GM21529 (cell line): Measurements from ENCODE around the gene ANGPTL8.
A peak's percentile ranks its signal among the peaks of the same experiment; 100 is the strongest.

Source experiments
- ATAC-seq: cut with Tn5 transposase; IDR thresholded peaks from one replicate; pipeline ENCODE4 v1.9.1; 2021; ENCODE audit not compliant: unreplicated experiment

Gene ANGPTL8

DNA sequence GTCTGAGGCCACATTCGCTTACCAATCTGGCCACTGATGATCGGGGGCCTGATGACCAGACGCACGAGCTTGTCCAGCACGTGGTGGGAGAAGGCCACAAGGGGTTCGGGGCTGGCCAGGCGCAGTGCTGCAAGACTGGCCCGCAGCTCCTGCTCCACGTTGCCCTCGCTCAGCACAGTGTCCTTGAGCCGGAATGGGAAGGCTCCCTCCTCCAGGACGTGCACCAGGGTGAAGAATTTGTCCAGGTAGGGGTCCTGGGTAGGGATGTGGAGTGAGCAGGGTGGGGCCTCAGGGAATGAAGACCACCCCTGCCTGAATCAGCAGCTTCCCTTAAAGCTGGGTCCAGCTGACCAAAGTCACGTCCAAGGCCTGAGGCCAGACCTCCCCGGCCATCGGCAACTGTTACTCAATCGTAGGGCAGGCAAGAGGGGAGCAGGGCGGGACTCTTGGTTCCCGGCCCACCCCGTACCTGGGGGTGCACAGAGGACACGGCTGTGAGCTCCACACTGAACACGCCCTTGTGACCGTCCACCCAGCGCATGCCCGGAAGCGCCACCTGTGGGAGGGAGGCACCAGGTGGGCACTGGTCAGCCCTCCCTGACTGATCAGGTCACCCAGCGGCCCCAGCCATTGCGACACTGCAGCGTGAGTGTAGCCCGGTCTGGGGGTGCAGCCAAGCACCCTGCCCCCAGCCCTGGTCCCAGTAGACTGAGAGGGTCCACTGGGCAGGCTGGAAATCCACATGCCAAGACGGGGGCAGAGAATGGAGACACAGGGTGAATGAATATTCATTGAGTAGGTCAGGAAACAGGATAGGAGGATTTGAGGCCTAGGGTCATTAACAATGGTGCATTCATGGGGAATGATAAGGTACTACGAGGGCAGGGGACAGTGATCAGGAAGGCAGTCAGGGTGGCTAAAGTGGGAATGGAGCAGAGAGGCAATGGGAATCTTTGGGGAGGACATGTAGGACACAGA lies 2.8 kb upstream of the ANGPTL8 start:
- ATAC-seq, result no peak

DNA sequence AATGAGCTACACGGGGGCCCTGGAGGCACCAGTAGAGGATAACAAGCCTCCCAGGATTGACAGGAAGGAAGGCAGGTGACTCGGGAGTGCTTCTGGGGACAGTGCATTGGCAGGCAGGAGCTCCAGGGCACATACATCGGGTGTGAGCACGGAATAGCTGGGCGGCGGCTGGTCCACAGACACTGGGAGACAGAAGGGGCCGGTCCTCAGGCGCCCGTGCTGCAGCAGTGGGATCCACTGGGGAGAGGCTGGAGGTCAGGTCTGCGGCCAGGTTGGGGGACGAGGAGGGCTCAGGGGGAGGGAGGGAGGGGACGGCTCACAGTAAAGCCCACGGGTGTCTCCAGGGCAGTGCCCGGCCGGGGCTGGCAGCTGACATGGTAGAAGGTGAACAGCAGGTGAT lies 2.1 kb upstream of the ANGPTL8 start:
- no peak for ATAC-seq

DNA sequence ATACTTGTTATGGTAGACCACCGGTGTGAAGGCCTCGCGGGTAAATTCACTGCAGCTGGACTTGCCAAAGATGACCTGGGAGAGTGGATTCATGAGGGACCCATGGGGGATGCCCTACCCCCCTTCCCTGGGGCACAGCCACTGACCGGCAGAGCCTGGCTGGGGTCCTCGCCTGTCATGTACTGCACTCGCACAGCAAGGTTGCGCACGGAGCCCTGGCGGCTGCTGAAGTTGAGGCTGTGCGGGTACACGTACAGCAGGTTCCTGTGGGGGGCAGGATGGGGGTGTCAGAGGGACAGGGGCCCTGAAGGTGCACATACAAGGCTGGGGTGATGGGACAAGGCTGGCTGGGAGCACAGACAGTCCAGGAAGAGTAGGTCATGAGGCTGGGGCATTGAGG lies 1.4 kb upstream of the ANGPTL8 start:
- ATAC-seq, result no peak

DNA sequence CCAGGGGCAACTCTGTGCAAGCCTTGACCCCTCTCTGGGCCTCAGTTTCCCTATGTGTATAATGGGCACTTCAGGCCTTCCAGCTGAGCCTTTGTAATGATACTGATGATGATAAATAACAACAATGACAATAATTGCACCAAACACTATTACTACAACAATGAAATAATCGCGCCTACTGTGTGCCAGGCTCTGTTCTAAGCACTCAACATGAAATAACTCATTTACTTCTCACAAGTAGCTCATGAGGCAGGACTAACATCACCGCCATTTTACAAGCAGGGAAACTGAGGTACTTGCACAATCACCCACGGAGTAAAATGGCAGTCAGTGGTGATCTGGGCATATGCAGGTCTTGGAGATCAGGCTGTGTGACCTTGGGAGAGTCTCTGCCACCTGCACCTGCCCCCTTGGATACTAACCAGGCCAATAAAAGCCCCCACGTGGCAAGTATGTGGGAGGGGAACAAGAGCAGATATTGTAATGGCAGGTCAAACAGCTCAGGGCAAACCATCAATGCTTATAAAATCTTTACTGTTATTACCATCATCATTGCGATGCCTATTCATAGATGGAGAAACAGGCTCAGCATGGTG lies 540 bp upstream of the ANGPTL8 start:
- ATAC-seq, result no peak

DNA sequence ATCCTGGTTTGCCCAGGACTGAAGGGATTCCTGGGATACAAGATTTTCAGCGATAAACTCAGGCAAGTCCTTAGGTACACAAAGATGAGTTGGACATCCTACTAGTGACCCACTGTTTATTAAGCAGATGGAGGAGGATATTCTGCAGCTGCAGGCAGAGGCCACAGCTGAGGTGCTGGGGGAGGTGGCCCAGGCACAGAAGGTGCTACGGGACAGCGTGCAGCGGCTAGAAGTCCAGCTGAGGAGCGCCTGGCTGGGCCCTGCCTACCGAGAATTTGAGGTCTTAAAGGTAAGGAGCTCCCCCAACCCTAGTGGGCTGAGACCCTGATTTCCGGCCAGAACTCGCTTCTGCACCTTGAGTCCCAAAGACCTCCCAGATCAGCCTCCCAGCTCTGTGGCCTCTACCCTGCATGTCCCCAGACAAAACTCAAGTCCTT lies 607 bp downstream of the ANGPTL8 start:
- ATAC-seq, result no peak

DNA sequence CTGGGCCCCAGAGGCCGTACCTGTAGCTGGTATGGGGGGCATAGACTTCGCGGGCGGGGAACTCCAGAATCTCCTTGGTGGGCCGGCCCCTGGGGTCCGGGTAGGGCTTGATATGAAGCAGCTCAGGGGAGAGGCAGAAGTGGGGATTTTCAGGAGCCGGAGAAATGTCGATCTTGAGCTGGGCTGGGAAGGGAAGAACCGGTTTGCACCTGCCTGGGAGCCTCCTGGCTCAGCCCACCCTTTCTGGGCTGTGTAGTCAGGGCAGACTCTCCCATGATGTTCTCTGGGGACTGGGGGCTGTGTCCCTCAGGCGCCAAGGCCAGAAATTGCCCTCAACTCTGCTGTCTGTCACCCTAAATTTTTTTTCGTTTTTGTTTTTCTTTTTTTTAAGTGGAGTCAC lies 2.6 kb downstream of the ANGPTL8 start:
- no peak for ATAC-seq

DNA sequence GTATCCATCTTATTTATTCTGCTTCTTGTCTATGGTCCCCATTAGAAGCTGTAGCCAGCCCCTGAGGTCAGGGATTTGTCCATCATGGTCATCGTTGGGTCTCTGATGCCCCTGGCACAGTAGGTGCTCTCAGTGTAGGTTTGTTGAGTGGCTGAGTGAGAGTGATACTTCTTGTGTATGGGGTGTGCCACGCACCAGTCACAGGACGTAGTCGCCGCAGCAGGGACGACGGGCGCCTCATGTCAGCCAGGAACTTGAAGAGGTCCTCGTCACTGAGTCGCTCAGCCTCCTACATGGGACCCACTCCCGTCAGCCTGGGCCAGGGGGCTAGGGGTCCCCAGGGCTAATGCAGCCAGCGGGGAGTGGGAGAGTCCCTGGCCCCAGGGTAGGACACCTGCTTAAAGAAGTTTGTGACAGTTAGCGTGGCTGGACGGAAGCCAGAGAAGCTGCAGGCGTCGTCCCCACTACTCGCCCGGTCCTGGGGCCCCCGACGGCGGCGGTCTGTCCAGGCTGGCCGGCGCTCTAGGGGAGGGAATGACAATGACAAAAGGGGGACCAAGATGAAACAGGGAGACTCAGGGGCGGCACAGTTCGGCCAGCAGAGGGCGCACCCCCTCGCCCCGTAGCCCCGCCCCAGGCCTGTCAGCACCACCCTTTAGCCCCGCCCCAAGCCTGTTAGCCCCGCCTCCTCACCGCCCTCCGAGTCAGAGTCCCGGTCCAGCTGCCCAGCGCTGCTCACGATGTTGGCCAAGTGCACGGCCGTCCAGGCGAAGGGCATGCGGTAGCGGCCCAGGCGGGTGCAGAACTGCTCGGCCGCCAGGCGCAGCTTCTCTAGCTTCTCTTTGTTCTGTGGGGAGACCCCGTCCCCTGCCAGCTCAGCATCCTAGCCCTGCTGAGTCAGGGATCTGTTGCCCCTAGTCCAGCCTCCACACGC lies 3.7 kb downstream of the ANGPTL8 start:
- peak; percentile 58 for ATAC-seq

DNA sequence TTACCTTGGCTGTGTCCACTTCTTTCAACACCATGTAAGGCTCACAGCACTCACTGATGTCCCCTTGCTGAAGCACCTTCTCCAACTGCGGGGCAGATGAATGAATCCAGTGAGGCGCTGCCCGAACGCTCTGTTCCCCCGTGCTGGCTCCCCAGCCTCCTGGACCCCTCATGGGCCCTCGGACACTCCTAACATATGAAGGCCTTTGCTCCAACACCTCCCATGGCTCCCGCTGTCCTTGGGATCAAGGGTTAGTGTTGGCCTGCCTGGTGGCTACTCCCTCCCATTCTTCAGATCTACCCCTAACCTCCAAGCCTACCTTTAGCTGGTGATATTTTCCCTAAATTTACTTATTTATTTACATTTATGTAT lies 4.4 kb downstream of the ANGPTL8 start:
- no peak for ATAC-seq

DNA sequence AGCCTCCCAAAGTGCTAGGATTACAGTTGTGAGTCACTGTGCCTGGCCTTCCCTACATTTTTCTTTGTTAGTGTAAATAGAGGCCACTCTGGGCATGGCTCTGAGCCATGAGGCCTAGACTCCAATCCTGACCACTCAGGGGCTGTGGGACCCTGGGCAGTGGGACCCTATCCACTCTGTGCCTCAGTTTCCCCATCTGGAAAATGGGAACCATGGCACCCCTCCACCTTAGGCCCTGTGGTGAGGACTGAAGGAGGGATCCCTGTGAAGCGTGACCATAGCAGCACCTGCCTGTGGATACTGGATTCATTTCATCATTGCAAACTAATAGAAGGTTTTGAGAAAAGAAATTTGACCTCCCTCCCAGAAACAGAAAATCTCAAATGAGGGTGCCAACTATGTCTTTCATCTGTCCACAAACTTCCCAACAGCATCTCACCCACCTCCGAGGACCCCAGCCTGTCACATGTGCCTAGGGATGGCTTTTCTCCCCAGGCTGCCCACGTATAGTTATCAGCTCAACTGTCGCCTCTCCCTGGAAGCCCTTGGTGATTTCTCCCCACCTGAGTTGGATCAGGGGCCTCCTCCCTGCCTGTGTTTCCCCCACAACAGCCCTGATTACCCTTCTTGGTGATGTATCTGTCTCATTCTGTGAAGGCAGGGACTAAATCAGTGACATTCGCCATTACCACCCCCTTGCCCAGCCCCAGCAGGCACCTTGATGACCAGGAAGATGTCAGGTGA lies 5.6 kb downstream of the ANGPTL8 start:
- no peak for ATAC-seq

DNA sequence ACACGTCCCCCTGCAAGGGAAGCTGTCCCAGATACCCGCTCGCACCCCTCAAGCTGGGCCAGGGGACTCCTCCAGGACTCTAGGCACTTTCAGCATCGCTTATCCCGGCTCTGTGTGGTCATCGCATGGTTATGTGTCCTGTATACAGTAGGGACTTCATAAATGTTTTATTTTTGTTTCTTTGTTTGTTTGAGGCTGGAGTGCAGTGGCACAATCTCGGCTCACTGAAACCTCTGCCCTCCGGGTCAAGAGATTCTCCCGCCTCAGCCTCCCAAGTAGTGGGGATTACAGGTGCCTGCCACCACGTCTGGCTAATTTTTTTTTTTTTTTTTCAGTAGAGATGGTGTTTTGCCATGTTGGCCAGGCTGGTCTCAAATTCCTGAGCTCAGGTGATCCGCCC lies 7.5 kb downstream of the ANGPTL8 start:
- ATAC-seq, result no peak

DNA sequence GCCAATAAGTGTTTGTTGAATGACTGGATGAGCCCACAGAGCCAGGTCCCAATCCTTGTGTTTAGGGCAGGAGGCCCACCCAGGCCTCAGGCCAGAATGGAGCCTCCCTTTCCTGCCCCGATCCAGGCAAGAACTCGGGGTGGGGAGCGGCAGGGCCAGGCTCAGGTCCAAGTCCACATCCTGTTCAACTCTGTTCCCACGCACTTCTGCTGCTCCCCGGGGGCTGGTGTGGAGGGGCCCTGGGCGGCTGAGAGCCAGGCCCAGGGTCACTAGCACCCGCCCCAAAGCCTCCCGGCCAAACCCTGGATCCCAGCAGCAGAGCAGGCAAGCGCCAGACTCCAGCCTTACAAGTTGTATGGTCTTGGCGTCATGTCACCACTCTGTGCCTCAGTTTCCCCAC lies 8.0 kb downstream of the ANGPTL8 start:
- ATAC-seq, result no peak

DNA sequence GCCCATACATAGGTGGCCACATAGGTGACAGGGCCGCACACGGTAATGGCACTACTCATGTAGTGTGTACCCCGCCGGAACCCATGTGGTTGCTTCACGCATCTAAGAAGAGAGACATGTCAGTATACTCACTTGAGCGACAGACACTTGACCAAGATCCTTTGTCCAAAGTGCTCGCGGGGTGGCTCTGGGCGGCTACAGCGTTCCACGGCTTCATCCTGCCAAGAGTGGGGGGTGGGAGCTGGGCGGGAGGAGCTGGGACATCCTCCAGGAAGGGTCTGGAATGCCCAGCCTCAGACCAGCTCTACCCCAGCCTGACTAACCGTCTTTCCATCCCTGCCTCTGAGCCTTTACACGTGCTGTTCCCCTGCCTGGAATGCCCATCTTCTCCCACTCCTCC lies 8.5 kb downstream of the ANGPTL8 start:
- no peak for ATAC-seq

DNA sequence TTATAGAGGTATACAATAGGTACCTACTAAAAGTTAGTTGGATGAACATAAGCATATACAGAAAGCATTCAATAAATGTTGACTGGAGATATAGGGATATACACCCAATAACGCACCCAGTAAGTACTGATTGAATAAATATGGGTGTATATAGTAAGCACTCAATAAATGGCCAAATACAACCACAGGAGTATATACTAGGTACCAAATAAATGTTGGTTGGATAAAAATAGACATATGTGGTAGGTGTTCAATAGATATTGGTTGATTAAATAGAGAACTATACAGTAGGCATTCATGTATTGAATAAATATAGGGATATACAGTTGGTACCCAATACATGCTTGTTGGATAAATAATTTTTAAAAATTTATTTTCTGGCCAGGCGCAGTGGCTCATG lies 9.4 kb downstream of the ANGPTL8 start:
- ATAC-seq, result no peak

DNA sequence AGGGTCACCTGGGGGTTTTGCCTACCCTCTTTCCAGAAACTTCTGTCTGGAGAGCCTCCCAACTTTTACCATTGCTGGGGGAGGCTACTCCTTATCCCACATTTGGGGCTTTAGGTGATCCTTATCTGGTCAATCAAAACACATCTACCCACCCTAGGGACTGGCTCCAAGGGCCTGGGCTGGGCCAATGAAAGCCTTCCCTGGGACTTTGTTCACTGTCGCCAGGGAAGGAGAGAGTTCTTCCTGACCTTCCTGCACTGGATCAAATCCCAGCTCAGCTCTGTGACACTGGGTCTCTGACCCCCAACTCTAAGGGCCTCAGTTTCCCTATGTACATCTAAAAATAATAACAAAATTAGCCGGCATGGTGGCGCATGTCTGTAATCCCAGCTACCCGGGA lies 11.8 kb downstream of the ANGPTL8 start:
- no peak for ATAC-seq

DNA sequence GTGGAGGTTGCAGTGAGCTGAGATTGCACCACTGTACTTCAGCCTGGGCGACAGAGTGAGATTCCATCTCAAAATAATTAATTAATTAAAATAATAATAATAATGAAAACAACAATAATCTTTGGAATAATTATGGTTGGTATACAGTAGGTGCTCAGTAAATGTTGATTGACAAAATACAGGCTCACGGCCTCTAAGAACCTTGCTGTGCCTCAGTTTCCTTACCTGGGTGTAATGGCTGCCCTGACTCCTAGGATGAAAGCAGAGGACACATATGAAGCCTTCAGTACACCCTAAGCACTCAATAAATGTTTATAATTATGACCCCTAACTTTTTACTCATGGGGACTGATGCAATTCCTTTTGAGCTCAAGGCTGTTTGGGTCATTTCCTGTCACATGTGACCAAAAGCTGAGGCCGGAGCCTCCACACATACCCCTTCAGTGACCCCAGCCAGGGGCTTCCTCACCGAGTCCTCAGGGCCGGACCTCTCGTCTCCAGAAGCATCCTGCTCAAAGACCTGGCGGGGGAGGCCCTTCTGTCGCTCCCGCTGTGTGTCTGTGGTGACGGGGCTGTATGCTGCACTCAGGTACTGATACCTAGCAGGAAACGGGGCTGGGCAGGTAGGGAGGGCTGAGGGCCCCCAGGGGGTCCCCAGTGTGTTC lies 12.4 kb downstream of the ANGPTL8 start:
- no peak for ATAC-seq

DNA sequence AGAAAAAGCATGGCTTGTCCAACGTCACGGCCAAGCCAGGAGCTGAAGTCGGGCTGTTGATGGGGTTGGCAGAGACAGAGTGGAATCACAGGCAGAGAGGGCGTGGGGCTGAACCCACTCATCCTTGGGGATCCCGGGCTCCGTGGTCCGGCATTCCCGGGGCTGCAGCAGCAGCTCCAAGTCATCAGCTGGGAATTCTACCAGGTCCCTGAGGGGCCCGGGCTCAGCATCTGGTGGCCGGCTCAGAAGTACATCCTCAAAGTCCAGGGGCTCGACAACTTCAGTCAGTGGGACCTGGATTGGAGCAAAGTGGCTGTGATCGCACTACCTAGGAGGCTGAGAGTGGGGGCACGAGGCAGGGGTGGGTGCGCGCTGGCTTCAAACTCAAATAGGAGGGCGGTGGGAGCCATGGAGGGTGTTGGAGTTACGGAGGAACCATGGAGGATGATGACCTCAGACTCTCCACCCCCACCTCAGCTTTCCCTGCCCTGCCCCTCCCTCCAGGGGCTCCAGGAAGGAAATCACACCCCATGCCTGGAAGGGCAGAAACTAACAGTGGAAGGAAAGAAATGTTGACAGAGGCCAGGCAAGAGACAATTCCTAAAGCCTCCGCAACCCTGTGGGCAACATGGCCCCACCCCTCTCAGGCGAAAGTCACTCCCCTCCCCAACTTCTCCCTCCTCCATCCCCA lies 13.4 kb downstream of the ANGPTL8 start:
- ATAC-seq, result no peak

DNA sequence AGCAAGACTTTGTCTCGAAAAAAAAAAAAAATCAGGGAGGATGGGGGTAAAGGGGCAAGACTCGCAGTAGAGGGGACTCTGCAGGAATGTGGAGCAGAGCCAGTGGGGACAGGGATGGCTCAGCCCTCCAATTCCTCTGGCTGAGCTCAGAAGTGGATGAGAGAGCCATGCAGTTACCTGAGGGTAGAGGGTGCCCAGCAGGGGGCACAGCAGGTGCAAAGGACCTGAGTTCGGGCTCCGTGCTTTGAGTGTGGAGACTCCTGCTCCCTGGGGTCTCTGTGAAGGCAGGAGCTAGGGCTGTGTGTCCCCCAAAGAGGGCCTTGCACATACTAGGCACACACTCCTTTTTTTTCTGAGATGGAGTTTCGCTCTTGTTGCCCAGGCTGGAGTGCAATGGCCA lies 15.2 kb downstream of the ANGPTL8 start:
- no peak for ATAC-seq

DNA sequence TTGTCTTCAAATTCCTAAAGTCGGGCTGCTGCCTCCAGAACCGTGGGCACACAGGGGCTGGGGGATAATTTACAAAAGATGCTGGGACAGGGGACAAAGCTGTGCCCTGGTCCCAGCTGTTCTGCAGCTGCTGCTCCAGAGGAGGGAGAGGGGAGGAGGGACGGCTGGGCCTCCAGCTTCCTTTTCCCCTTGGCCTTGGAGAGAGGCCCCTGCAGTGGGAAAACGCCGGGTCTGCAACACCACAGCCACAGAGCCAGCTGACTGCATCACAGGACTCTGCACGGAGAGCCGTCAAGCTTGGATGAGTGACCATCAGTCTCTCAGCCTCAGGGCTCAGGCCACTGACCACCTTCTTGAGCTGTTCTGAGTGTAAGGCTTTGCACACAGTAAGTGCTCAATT lies 16.8 kb downstream of the ANGPTL8 start:
- no peak for ATAC-seq

DNA sequence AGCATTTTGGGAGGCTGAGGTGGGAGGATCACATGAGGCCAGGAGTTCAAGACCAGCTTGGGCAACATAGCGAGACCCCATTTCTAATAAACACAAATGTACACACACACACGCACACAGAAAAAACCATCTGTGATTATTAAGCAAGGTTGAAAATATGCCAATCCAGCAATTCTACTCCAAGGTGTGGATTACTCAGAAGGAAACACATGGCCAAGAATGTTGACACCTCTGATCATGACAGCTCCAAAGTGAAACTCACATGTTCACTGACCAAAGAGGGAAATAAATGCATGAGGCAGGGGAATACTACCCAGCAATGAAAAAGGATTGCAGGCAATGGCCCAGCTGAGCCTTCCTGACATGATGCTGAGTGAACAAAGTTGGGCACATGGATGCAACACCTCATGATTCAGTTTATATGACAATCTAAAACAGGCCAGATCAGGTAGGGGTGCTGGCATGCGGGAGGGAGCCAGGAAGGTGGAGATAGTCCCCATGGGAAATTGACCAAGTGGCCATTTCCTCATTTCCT lies 18.5 kb downstream of the ANGPTL8 start:
- no peak for ATAC-seq
